CD8-positive, alpha-beta memory T cell (primary cell): ENCODE measurements around the gene CPNE5. TPM values are rescaled to one million over a fixed set of nuclear protein-coding genes. Genes with fewer than 3 reads are reported as not detected.

ENCODE experiments used
- CTCF ChIA-PET: fragments of 350-600 bp; sonication (Branson Sonifier 250); formaldehyde crosslinking; loops from one replicate; lab custom pipeline; 2021; ENCODE audit warnings: antibody characterized with exemption; lab: Charles Lee
- POLR2A ChIA-PET: fragments of 350-600 bp; sonication (Branson Sonifier 250); formaldehyde crosslinking; loops from one replicate; lab custom pipeline; 2021; ENCODE audit warnings: antibody characterized with exemption; lab: Charles Lee
- DNase-seq, 5 donors: peaks; one replicate each; pipeline versions ENCODE4 v3.0.0 to v3.0.0-alpha.2; 2020 to 2022; ENCODE audit warnings: mixed read lengths in 1 of 5
- H3K27ac ChIP-seq: one replicate; pipeline ENCODE4 v1.7.0; 2013; ENCODE audit warnings: low read depth, mild to moderate bottlenecking, low read length, moderate library complexity
- H3K27me3 ChIP-seq: 2 replicates; pipeline ENCODE4 v1.7.0; 2013; ENCODE audit warnings: low read length, mild to moderate bottlenecking; ENCODE audit not compliant: insufficient read depth, poor library complexity, severe bottlenecking
- H3K36me3 ChIP-seq: 2 replicates; pipeline ENCODE4 v1.7.0; 2013; ENCODE audit warnings: mild to moderate bottlenecking, low read length, moderate library complexity; ENCODE audit not compliant: insufficient read depth
- H3K4me1 ChIP-seq: 2 replicates; pipeline ENCODE4 v1.7.0; 2013; ENCODE audit warnings: mild to moderate bottlenecking, low read length, moderate library complexity; ENCODE audit not compliant: insufficient read depth
- H3K4me3 ChIP-seq: 2 replicates; pipeline ENCODE4 v1.7.0; 2013; ENCODE audit warnings: mild to moderate bottlenecking, low read length
- H3K9me3 ChIP-seq: 2 replicates; pipeline ENCODE4 v1.7.0; 2013; ENCODE audit warnings: mild to moderate bottlenecking, low read length
- H3K27ac Mint-ChIP-seq, 8 donors: one replicate each; pipeline ENCODE4 v1.8.0; 2020 to 2021; ENCODE audit warnings: mixed read lengths in 8 of 8, mild to moderate bottlenecking in 6 of 8, inconsistent platforms in 3 of 8, moderate library complexity in 3 of 8
- H3K27me3 Mint-ChIP-seq, 2 donors: one replicate each; pipeline ENCODE4 v1.8.0; 2020 to 2021; ENCODE audit warnings: mixed read lengths in 2 of 2, mild to moderate bottlenecking in 1 of 2, moderate library complexity in 1 of 2
- H3K36me3 Mint-ChIP-seq, 3 donors: one replicate each; pipeline ENCODE4 v1.8.0; 2020 to 2021; ENCODE audit warnings: mixed read lengths in 3 of 3, inconsistent platforms in 1 of 3, mild to moderate bottlenecking in 1 of 3
- H3K4me1 Mint-ChIP-seq, 3 donors: one replicate each; pipeline ENCODE4 v1.8.0; 2020 to 2021; ENCODE audit warnings: mixed read lengths in 3 of 3, inconsistent platforms in 1 of 3, mild to moderate bottlenecking in 1 of 3
- H3K4me3 Mint-ChIP-seq, 7 donors: one replicate each; pipeline ENCODE4 v1.8.0; 2020 to 2021; ENCODE audit warnings: mixed read lengths in 7 of 7, mild to moderate bottlenecking in 6 of 7, moderate library complexity in 4 of 7, inconsistent platforms in 2 of 7
- H3K9me3 Mint-ChIP-seq, 5 donors: one replicate each; pipeline ENCODE4 v1.8.0; 2020 to 2022; ENCODE audit warnings: mixed read lengths in 5 of 5, mild to moderate bottlenecking in 3 of 5, moderate library complexity in 2 of 5, inconsistent platforms in 1 of 5
- polyA plus RNA-seq: library from polyadenylated mRNA; unstranded; fragments of 300-500 nt; fragmentation: Illumina TruSeq; gene quantifications from one replicate; pipeline ENCODE4 v1.2.3, GENCODE V29; 2021
- total RNA-seq, 2 experiments: library from RNA; stranded (reverse); gene quantifications; one replicate each; pipeline ENCODE4 v1.2.3, GENCODE V29; 2021

CPNE5 gene
- total and polyA plus RNA-seq, 3 experiments from 2014 or later: 0.29 to 0.59 (median 0.44) TPM

GRCh38 chr6:36839749-36840431, 646 bp upstream of the CPNE5 start:
- peaks cover 0 to 3% (median 0%) of the 10 kb centered on the region in 3 donors for H3K36me3 Mint-ChIP-seq

GRCh38 chr6:36837686-36838085, 1.6 kb downstream of the CPNE5 start:
- peaks cover 0 to 3% (median 0%) of the 10 kb centered on the region in 3 donors for H3K36me3 Mint-ChIP-seq
- no peaks in the 10 kb centered on the region for H3K9me3 Mint-ChIP-seq
- Histone ChIP-seq H3K36me3 (no peaks in the 10 kb centered on the region), H3K27ac (no peak overlapping the region), H3K9me3 (no peaks in the 10 kb centered on the region), H3K4me1 (peaks cover 15% of the 10 kb centered on the region), H3K27me3 (peaks cover 15% of the 10 kb centered on the region), H3K4me3 (no peak overlapping the region)
- DNase-seq: no peak
- peak overlapping the region in 1 of 8 donors; percentile 87 for H3K27ac Mint-ChIP-seq
- H3K4me1 Mint-ChIP-seq: peaks cover 11 to 23% (median 12%) of the 10 kb centered on the region in 3 donors
- ChIA-PET POLR2A (interaction anchor here (0.5 kb wide), 1 partner anchor 497 kb away, joined by 3 read pairs; no protein-coding TSS in a partner anchor), CTCF (interaction anchor here (0.7 kb wide), 1 partner anchor 1520 kb away, joined by 3 read pairs; no protein-coding TSS in a partner anchor)
- peaks cover 27 to 40% of the 10 kb centered on the region in 2 donors for H3K27me3 Mint-ChIP-seq
- peak overlapping the region in 4 of 7 donors; percentile 12 to 62 (median 50) for H3K4me3 Mint-ChIP-seq

More at GRCh38 chr6:36839749-36840431, 646 bp upstream of the CPNE5 start:
- peak; percentile 9 to 57 (median 29) for DNase-seq
- ChIA-PET CTCF (no interaction called here), POLR2A (no interaction called here)
- Mint-ChIP-seq H3K9me3 (no peaks in the 10 kb centered on the region), H3K4me1 (peaks cover 11 to 23% (median 12%) of the 10 kb centered on the region in 3 donors), H3K27ac (peak overlapping the region in 2 of 8 donors; percentile 27 to 29), H3K27me3 (peaks cover 27 to 32% of the 10 kb centered on the region in 2 donors), H3K4me3 (peak overlapping the region; percentile 46 to 91 (median 77))
- Histone ChIP-seq H3K27ac (no peak overlapping the region), H3K4me3 (peak overlapping the region; percentile 38), H3K4me1 (peaks cover 15% of the 10 kb centered on the region), H3K36me3 (no peaks in the 10 kb centered on the region), H3K9me3 (no peaks in the 10 kb centered on the region), H3K27me3 (peaks cover 15% of the 10 kb centered on the region)

GRCh38 chr6:36837022-36837339, 2.3 kb downstream of the CPNE5 start:
- H3K4me3 ChIP-seq: no peak overlapping the region

GRCh38 chr6:36836111-36837021, 2.9 kb downstream of the CPNE5 start:
- ChIA-PET CTCF (no interaction called here), POLR2A (no interaction called here)
- H3K9me3 ChIP-seq: no peaks in the 10 kb centered on the region
- H3K27ac Mint-ChIP-seq: peak overlapping the region in 1 of 8 donors; percentile 66
- peaks cover 11 to 23% (median 12%) of the 10 kb centered on the region in 3 donors for H3K4me1 Mint-ChIP-seq
- peaks cover 15% of the 10 kb centered on the region for H3K4me1 ChIP-seq
- no peak overlapping the region for H3K4me3 Mint-ChIP-seq
- H3K27me3 Mint-ChIP-seq: peaks cover 27 to 39% of the 10 kb centered on the region in 2 donors
- no peaks in the 10 kb centered on the region for H3K36me3 ChIP-seq
- no peak overlapping the region for H3K27ac ChIP-seq
- H3K9me3 Mint-ChIP-seq: no peaks in the 10 kb centered on the region
- peaks cover 15% of the 10 kb centered on the region for H3K27me3 ChIP-seq
- H3K4me3 ChIP-seq: no peak overlapping the region
- no peak for DNase-seq
- peaks cover 0 to 3% (median 0%) of the 10 kb centered on the region in 3 donors for H3K36me3 Mint-ChIP-seq

More at GRCh38 chr6:36837022-36837339, 2.3 kb downstream of the CPNE5 start:
- peaks cover 15% of the 10 kb centered on the region for H3K27me3 ChIP-seq
- H3K4me1 ChIP-seq: peaks cover 15% of the 10 kb centered on the region
- H3K27me3 Mint-ChIP-seq: peaks cover 27 to 40% of the 10 kb centered on the region in 2 donors
- DNase-seq: no peak
- ChIA-PET POLR2A (no interaction called here), CTCF (no interaction called here)
- H3K9me3 ChIP-seq: no peaks in the 10 kb centered on the region
- H3K4me3 Mint-ChIP-seq: peak overlapping the region in 1 of 7 donors; percentile 33
- H3K27ac ChIP-seq: no peak overlapping the region
- H3K4me1 Mint-ChIP-seq: peaks cover 11 to 23% (median 12%) of the 10 kb centered on the region in 3 donors
- no peaks in the 10 kb centered on the region for H3K9me3 Mint-ChIP-seq
- H3K36me3 ChIP-seq: no peaks in the 10 kb centered on the region
- H3K27ac Mint-ChIP-seq: no peak overlapping the region
- peaks cover 0 to 3% (median 0%) of the 10 kb centered on the region in 3 donors for H3K36me3 Mint-ChIP-seq

GRCh38 chr6:36834576-36835341, 4.5 kb downstream of the CPNE5 start:
- peaks cover 16 to 27% of the 10 kb centered on the region in 2 donors for H3K27me3 Mint-ChIP-seq
- ChIA-PET CTCF (interaction anchor here (0.7 kb wide), 1 partner anchor 10 kb away, joined by 3 read pairs; no protein-coding TSS in a partner anchor), POLR2A (no interaction called here)
- H3K4me1 Mint-ChIP-seq: peaks cover 5 to 11% (median 6%) of the 10 kb centered on the region in 3 donors
- H3K4me3 ChIP-seq: no peak overlapping the region
- no peak overlapping the region for H3K4me3 Mint-ChIP-seq
- no peak overlapping the region for H3K27ac ChIP-seq
- peaks cover 15% of the 10 kb centered on the region for H3K27me3 ChIP-seq
- H3K9me3 ChIP-seq: no peaks in the 10 kb centered on the region
- no peaks in the 10 kb centered on the region for H3K9me3 Mint-ChIP-seq
- H3K36me3 Mint-ChIP-seq: peaks cover 0 to 3% (median 0%) of the 10 kb centered on the region in 3 donors
- peak overlapping the region in 1 of 8 donors; percentile 21 for H3K27ac Mint-ChIP-seq
- no peak for DNase-seq
- H3K36me3 ChIP-seq: no peaks in the 10 kb centered on the region
- H3K4me1 ChIP-seq: peaks cover 5% of the 10 kb centered on the region

GRCh38 chr6:36833182-36833789, 6.0 kb downstream of the CPNE5 start:
- CTCF ChIA-PET: no interaction called here
- POLR2A ChIA-PET: no interaction called here
- no peak for DNase-seq
- H3K4me3 ChIP-seq: no peak overlapping the region
- no peak overlapping the region for H3K27ac ChIP-seq
- no peaks in the 10 kb centered on the region for H3K36me3 ChIP-seq
- H3K27ac Mint-ChIP-seq: peak overlapping the region in 1 of 8 donors; percentile 73
- H3K4me3 Mint-ChIP-seq: no peak overlapping the region
- no peaks in the 10 kb centered on the region for H3K9me3 ChIP-seq
- H3K36me3 Mint-ChIP-seq: peaks cover 0 to 3% (median 0%) of the 10 kb centered on the region in 3 donors
- no peaks in the 10 kb centered on the region for H3K9me3 Mint-ChIP-seq
- H3K27me3 Mint-ChIP-seq: peaks cover 9 to 23% of the 10 kb centered on the region in 2 donors
- no peaks in the 10 kb centered on the region for H3K4me1 ChIP-seq
- peaks cover 0 to under 1% (median 0%) of the 10 kb centered on the region in 3 donors for H3K4me1 Mint-ChIP-seq
- peaks cover 5% of the 10 kb centered on the region for H3K27me3 ChIP-seq

GRCh38 chr6:36832313-36832712, 6.9 kb downstream of the CPNE5 start:
- Mint-ChIP-seq H3K27me3 (peaks cover under 1 to 16% of the 10 kb centered on the region in 2 donors), H3K4me3 (peak overlapping the region in 1 of 7 donors; percentile 37), H3K4me1 (peaks cover 0 to 3% (median 3%) of the 10 kb centered on the region in 3 donors), H3K9me3 (no peaks in the 10 kb centered on the region), H3K36me3 (peaks cover 0 to 3% (median 0%) of the 10 kb centered on the region in 3 donors), H3K27ac (no peak overlapping the region)
- CTCF ChIA-PET: no interaction called here
- no peaks in the 10 kb centered on the region for H3K36me3 ChIP-seq
- H3K9me3 ChIP-seq: no peaks in the 10 kb centered on the region
- H3K27me3 ChIP-seq: no peaks in the 10 kb centered on the region
- DNase-seq: no peak
- POLR2A ChIA-PET: no interaction called here
- H3K4me3 ChIP-seq: no peak overlapping the region
- no peak overlapping the region for H3K27ac ChIP-seq
- H3K4me1 ChIP-seq: no peaks in the 10 kb centered on the region
